ENCODE measurements around the gene DES.
A peak's percentile ranks its signal among the peaks of the same experiment; 100 is the strongest.

DES gene

GRCh38 chr2:219442256-219443015, 24.3 kb downstream of the DES start:
- Histone ChIP-seq H3K36me3 (ENCODE audit: control insufficient read depth in 4 of 4, insufficient read depth in 4 of 4, low read length in 3 of 4) (no peaks in the 10 kb centered on the region), H3K27ac (ENCODE audit: insufficient read depth in 1 of 2, low read depth in 1 of 2, low read length in 2 of 2, poor library complexity in 1 of 2, severe bottlenecking in 2 of 2) (no peak overlapping the region), H3K4me3 (ENCODE audit: control insufficient read depth in 1 of 7, extremely low read depth in 1 of 7, insufficient read depth in 4 of 7, low read depth in 2 of 7, low read length in 6 of 7) (peak overlapping the region in 5 of 7 experiments; percentile 9 to 70 (median 54)), H3K27me3 (replicated peaks in 2 of 5; ENCODE audit: control insufficient read depth in 4 of 5, insufficient read depth in 5 of 5, low read length in 4 of 5) (peaks cover 2 to 75% (median 21%) of the 10 kb centered on the region in 5 experiments), H3K9me3 (ENCODE audit: control extremely low read depth in 1 of 5, control insufficient read depth in 4 of 5, insufficient read depth in 2 of 5, low read depth in 1 of 5, low read length in 4 of 5) (no peaks in the 10 kb centered on the region), H3K4me1 (ENCODE audit: control extremely low read depth in 1 of 4, control insufficient read depth in 4 of 4, insufficient read depth in 4 of 4, low read length in 3 of 4) (peaks cover 0 to 11% (median 7%) of the 10 kb centered on the region in 4 experiments)
- POLR2A ChIA-PET: no interaction called here
- WGBS (ENCODE audit: insufficient coverage): 12% methylated on average over 22 of the region's 35 CpGs
- no peak for DNase-seq
- CTCF ChIA-PET: interaction anchor here (0.6 to 1.7 kb wide), 5 partner anchors 9 to 52 kb away, joined by 3 to 5 read pairs (median 3); no protein-coding TSS in a partner anchor

DNA sequence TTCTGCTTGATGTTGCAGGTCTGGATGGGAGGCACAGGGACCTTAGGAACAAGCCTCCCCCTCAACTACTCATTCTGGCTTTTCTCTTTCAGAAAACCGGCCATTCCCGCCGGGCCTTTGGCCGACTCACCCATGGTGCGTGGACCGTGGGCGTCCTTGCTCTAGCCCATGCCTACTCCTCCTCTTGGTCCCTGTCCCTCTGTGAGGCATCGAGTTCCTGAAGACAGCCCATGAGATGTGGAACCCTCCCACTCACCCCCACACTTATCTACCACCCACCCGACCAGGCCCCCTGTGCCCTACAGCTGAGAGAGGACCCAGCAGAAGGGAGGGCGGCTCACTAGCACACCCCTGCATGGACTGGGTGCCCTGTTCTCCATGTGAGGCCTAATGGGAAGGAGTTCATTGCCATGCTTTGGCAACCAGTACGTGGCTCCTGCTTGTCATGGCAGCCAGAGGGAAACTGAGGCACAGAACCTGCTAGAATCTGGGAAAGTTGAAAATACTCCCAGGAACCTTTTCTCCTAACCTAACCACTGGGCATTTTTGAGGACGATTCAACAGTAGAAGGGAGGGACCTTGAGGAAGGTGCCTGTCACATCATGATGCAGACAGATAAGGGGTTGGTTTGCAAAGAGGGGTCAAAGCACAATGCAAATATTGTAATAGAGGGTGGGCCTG, 25.0 kb downstream of the DES start:
- DNase-seq: no peak
- no peaks in the 10 kb centered on the region for H3K9me3 ChIP-seq (ENCODE audit: control extremely low read depth in 1 of 5, control insufficient read depth in 4 of 5, insufficient read depth in 2 of 5, low read depth in 1 of 5, low read length in 4 of 5)
- peaks cover 2 to 80% (median 24%) of the 10 kb centered on the region in 5 experiments for H3K27me3 ChIP-seq (replicated peaks in 2 of 5; ENCODE audit: control insufficient read depth in 4 of 5, insufficient read depth in 5 of 5, low read length in 4 of 5)
- ChIA-PET POLR2A (no interaction called here), CTCF (interaction anchor here (0.6 to 1.7 kb wide), 2 partner anchors 12 to 53 kb away, joined by 3 to 5 read pairs; no protein-coding TSS in a partner anchor)
- H3K4me3 ChIP-seq (ENCODE audit: control insufficient read depth in 1 of 7, extremely low read depth in 1 of 7, insufficient read depth in 4 of 7, low read depth in 2 of 7, low read length in 6 of 7): no peak overlapping the region
- peaks cover 0 to 14% (median 9%) of the 10 kb centered on the region in 4 experiments for H3K4me1 ChIP-seq (ENCODE audit: control extremely low read depth in 1 of 4, control insufficient read depth in 4 of 4, insufficient read depth in 4 of 4, low read length in 3 of 4)
- no peaks in the 10 kb centered on the region for H3K36me3 ChIP-seq (ENCODE audit: control insufficient read depth in 4 of 4, insufficient read depth in 4 of 4, low read length in 3 of 4)
- 96% methylated on average over 10 of the region's 12 CpGs for WGBS (ENCODE audit: insufficient coverage)
- no peak overlapping the region for H3K27ac ChIP-seq (ENCODE audit: insufficient read depth in 1 of 2, low read depth in 1 of 2, low read length in 2 of 2, poor library complexity in 1 of 2, severe bottlenecking in 2 of 2)

GRCh38 chr2:219443697-219444023, 25.5 kb downstream of the DES start:
- CTCF ChIA-PET: no interaction called here
- H3K27ac ChIP-seq (ENCODE audit: insufficient read depth in 1 of 2, low read depth in 1 of 2, low read length in 2 of 2, poor library complexity in 1 of 2, severe bottlenecking in 2 of 2): no peak overlapping the region
- H3K4me1 ChIP-seq (ENCODE audit: control extremely low read depth in 1 of 4, control insufficient read depth in 4 of 4, insufficient read depth in 4 of 4, low read length in 3 of 4): peaks cover 0 to 20% (median 14%) of the 10 kb centered on the region in 4 experiments
- POLR2A ChIA-PET: no interaction called here
- no peaks in the 10 kb centered on the region for H3K36me3 ChIP-seq (ENCODE audit: control insufficient read depth in 4 of 4, insufficient read depth in 4 of 4, low read length in 3 of 4)
- no peak for DNase-seq
- peaks cover 2 to 82% (median 23%) of the 10 kb centered on the region in 5 experiments for H3K27me3 ChIP-seq (replicated peaks in 2 of 5; ENCODE audit: control insufficient read depth in 4 of 5, insufficient read depth in 5 of 5, low read length in 4 of 5)
- no peaks in the 10 kb centered on the region for H3K9me3 ChIP-seq (ENCODE audit: control extremely low read depth in 1 of 5, control insufficient read depth in 4 of 5, insufficient read depth in 2 of 5, low read depth in 1 of 5, low read length in 4 of 5)
- 94% methylated on average over 2 of the region's 3 CpGs for WGBS (ENCODE audit: insufficient coverage)
- H3K4me3 ChIP-seq (ENCODE audit: control insufficient read depth in 1 of 7, extremely low read depth in 1 of 7, insufficient read depth in 4 of 7, low read depth in 2 of 7, low read length in 6 of 7): no peak overlapping the region

- CTCF ChIA-PET: no interaction called here
- POLR2A ChIA-PET: no interaction called here
- Histone ChIP-seq H3K4me1 (ENCODE audit: control extremely low read depth in 1 of 4, control insufficient read depth in 4 of 4, insufficient read depth in 4 of 4, low read length in 3 of 4) (peaks cover 0 to 27% (median 19%) of the 10 kb centered on the region in 4 experiments), H3K27me3 (replicated peaks in 2 of 5; ENCODE audit: control insufficient read depth in 4 of 5, insufficient read depth in 5 of 5, low read length in 4 of 5) (peaks cover 2 to 82% (median 19%) of the 10 kb centered on the region in 5 experiments), H3K27ac (ENCODE audit: insufficient read depth in 1 of 2, low read depth in 1 of 2, low read length in 2 of 2, poor library complexity in 1 of 2, severe bottlenecking in 2 of 2) (no peak overlapping the region), H3K36me3 (ENCODE audit: control insufficient read depth in 4 of 4, insufficient read depth in 4 of 4, low read length in 3 of 4) (no peaks in the 10 kb centered on the region), H3K4me3 (ENCODE audit: control insufficient read depth in 1 of 7, extremely low read depth in 1 of 7, insufficient read depth in 4 of 7, low read depth in 2 of 7, low read length in 6 of 7) (no peak overlapping the region), H3K9me3 (ENCODE audit: control extremely low read depth in 1 of 5, control insufficient read depth in 4 of 5, insufficient read depth in 2 of 5, low read depth in 1 of 5, low read length in 4 of 5) (no peaks in the 10 kb centered on the region)
- no peak for DNase-seq
- 92% methylated on average over 20 of the region's 23 CpGs for WGBS (ENCODE audit: insufficient coverage)
Observed at GRCh38 chr2:219444566-219445091, 26.5 kb downstream of the DES start.

- 90% methylated on average over 5 of the region's 5 CpGs for WGBS (ENCODE audit: insufficient coverage)
- no peak for DNase-seq
- H3K27ac ChIP-seq (ENCODE audit: insufficient read depth in 1 of 2, low read depth in 1 of 2, low read length in 2 of 2, poor library complexity in 1 of 2, severe bottlenecking in 2 of 2): no peak overlapping the region
- H3K27me3 ChIP-seq (replicated peaks in 2 of 5; ENCODE audit: control insufficient read depth in 4 of 5, insufficient read depth in 5 of 5, low read length in 4 of 5): peaks cover 2 to 83% (median 25%) of the 10 kb centered on the region in 5 experiments
- H3K9me3 ChIP-seq (ENCODE audit: control extremely low read depth in 1 of 5, control insufficient read depth in 4 of 5, insufficient read depth in 2 of 5, low read depth in 1 of 5, low read length in 4 of 5): no peaks in the 10 kb centered on the region
- no peaks in the 10 kb centered on the region for H3K36me3 ChIP-seq (ENCODE audit: control insufficient read depth in 4 of 4, insufficient read depth in 4 of 4, low read length in 3 of 4)
- no peak overlapping the region for H3K4me3 ChIP-seq (ENCODE audit: control insufficient read depth in 1 of 7, extremely low read depth in 1 of 7, insufficient read depth in 4 of 7, low read depth in 2 of 7, low read length in 6 of 7)
- POLR2A ChIA-PET: no interaction called here
- CTCF ChIA-PET: interaction anchor here (2.4 kb wide), 1 partner anchor 11 kb away, joined by 9 read pairs; no protein-coding TSS in a partner anchor
- H3K4me1 ChIP-seq (ENCODE audit: control extremely low read depth in 1 of 4, control insufficient read depth in 4 of 4, insufficient read depth in 4 of 4, low read length in 3 of 4): peaks cover 0 to 27% (median 19%) of the 10 kb centered on the region in 4 experiments
Observed at GRCh38 chr2:219445220-219445640, 27.1 kb downstream of the DES start.

DNA sequence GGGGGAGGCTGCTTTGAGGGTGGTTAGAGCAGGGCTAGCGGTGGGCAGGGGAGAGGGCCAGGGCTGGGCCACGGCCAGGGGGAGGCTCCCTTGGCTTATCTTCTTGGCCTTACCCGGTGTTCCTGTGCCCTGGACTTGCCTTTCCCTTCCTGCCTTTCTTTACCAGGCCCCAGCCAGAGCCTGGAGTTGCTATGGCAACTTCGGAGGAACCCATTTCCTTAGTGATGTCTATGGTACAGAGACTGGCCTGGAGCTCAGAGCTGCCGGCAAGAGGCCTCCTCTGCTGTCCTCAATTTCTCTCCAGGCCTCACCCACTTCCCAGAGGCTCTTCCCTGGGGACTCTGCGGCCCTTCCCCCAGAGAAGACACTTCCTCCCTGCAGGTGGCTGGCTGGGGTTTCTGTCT, 27.9 kb downstream of the DES start:
- ChIA-PET CTCF (interaction anchor here (2.4 kb wide), 1 partner anchor 10 kb away, joined by 9 read pairs; no protein-coding TSS in a partner anchor), POLR2A (no interaction called here)
- Histone ChIP-seq H3K36me3 (ENCODE audit: control insufficient read depth in 4 of 4, insufficient read depth in 4 of 4, low read length in 3 of 4) (no peaks in the 10 kb centered on the region), H3K9me3 (ENCODE audit: control extremely low read depth in 1 of 5, control insufficient read depth in 4 of 5, insufficient read depth in 2 of 5, low read depth in 1 of 5, low read length in 4 of 5) (no peaks in the 10 kb centered on the region), H3K27me3 (replicated peaks in 2 of 5; ENCODE audit: control insufficient read depth in 4 of 5, insufficient read depth in 5 of 5, low read length in 4 of 5) (peaks cover 0 to 86% (median 28%) of the 10 kb centered on the region in 5 experiments), H3K27ac (ENCODE audit: insufficient read depth in 1 of 2, low read depth in 1 of 2, low read length in 2 of 2, poor library complexity in 1 of 2, severe bottlenecking in 2 of 2) (no peak overlapping the region), H3K4me3 (ENCODE audit: control insufficient read depth in 1 of 7, extremely low read depth in 1 of 7, insufficient read depth in 4 of 7, low read depth in 2 of 7, low read length in 6 of 7) (no peak overlapping the region), H3K4me1 (ENCODE audit: control extremely low read depth in 1 of 4, control insufficient read depth in 4 of 4, insufficient read depth in 4 of 4, low read length in 3 of 4) (peaks cover 0 to 27% (median 18%) of the 10 kb centered on the region in 4 experiments)
- peak in 1 of 3 donors; percentile 39 for DNase-seq
- WGBS (ENCODE audit: insufficient coverage): 45% methylated on average over 3 of the region's 6 CpGs
